ENCODE results near the gene RNF224. TPM values are rescaled to one million over a fixed set of nuclear protein-coding genes. Genes with fewer than 3 reads are reported as not detected.

The RNF224 gene
- total RNA-seq, 4 donors from 2014 or later = not detected

GRCh38 chr9:137272241-137273094 is 45.2 kb downstream of the RNF224 start:
- H3K4me1 ChIP-seq = peaks cover 0 to 27% (median 18%) of the 10 kb centered on the region in 4 donors
- DNase-seq (ENCODE audit: low spot score in 2 of 2) = no peak
- H3K9me3 ChIP-seq = no peaks in the 10 kb centered on the region
- no peak overlapping the region for H3K27ac ChIP-seq
- no peak overlapping the region for H3K4me3 ChIP-seq
- peaks cover 3 to 66% (median 9%) of the 10 kb centered on the region in 3 donors for H3K36me3 ChIP-seq
- TF ChIP-seq POLR2A (IDR thresholded peaks at IDR 0.05) = no peak
- TF ChIP-seq EP300 (IDR thresholded peaks at IDR 0.05) = no peak
- no peak for TF ChIP-seq CTCF (IDR thresholded peaks at IDR 0.05)
- 92 to 94% methylated on average over 22 to 29 of the region's 39 CpGs for WGBS, 2 donors
- H3K27me3 ChIP-seq = peaks cover 0 to 24% of the 10 kb centered on the region in 2 donors

- Histone ChIP-seq H3K27ac (no peak overlapping the region), H3K9me3 (no peaks in the 10 kb centered on the region), H3K27me3 (peaks cover 0 to 30% of the 10 kb centered on the region in 2 donors), H3K4me1 (peaks cover 0 to 31% (median 20%) of the 10 kb centered on the region in 4 donors), H3K4me3 (no peak overlapping the region), H3K36me3 (peaks cover 3 to 60% (median 9%) of the 10 kb centered on the region in 3 donors)
- DNase-seq (ENCODE audit: low spot score in 2 of 2) = no peak
- 81 to 88% methylated on average over 9 to 13 of the region's 13 CpGs for WGBS, 2 donors
- TF ChIP-seq EP300 (IDR thresholded peaks at IDR 0.05) (no peak), CTCF (IDR thresholded peaks at IDR 0.05) (no peak), POLR2A (IDR thresholded peaks at IDR 0.05) (no peak)
These were observed 45.8 kb downstream of the RNF224 start for GRCh38 chr9:137273095-137273490.

DNA sequence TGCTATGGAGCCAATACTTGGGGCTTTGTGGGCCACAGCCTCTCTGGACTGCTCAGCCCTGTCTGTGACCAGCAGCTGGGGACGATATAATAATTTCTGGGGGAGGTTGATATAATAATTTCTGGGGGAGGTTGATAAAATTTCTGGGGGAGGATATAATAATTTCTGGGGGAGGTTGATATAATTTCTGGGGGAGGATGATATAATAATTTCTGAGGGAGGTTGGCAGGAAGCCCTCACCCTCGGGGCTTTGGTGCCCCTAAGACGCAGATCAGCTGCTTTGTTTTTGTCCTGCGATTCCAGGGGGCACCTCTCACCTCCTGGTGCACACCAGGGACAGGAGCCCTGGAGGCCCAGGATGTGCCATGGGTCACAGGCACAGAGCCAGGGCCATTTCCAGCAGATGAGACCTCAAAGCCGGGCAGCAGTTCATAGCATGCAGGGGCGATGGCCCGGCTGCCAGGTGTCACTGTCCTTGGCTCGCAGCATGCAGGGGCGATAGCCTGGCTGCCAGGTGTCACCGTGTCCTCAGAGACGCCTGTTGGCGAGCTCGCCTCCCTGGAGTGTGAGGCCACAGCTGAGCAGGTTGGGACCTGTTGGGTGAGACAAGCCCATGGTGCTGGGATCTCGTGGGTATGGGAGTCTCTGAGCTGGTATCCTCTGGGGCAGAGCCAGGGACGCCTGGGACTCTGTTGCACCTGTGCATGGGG is 46.5 kb downstream of the RNF224 start:
- Histone ChIP-seq H3K36me3 (peaks cover 3 to 55% (median 9%) of the 10 kb centered on the region in 3 donors), H3K27ac (no peak overlapping the region), H3K4me3 (no peak overlapping the region), H3K27me3 (peaks cover 0 to 35% of the 10 kb centered on the region in 2 donors), H3K4me1 (peaks cover 0 to 35% (median 20%) of the 10 kb centered on the region in 4 donors), H3K9me3 (peaks cover 0 to 4% (median 0%) of the 10 kb centered on the region in 4 donors)
- WGBS, 2 donors = 73 to 80% methylated on average over 6 to 9 of the region's 15 CpGs
- TF ChIP-seq EP300 (IDR thresholded peaks at IDR 0.05) (no peak), POLR2A (IDR thresholded peaks at IDR 0.05) (no peak), CTCF (IDR thresholded peaks at IDR 0.05) (no peak)
- no peak for DNase-seq (ENCODE audit: low spot score in 2 of 2)

- peaks cover 0 to 39% of the 10 kb centered on the region in 2 donors for H3K27me3 ChIP-seq
- H3K27ac ChIP-seq = no peak overlapping the region
- peaks cover 0 to 36% (median 14%) of the 10 kb centered on the region in 4 donors for H3K4me1 ChIP-seq
- DNase-seq (ENCODE audit: low spot score in 2 of 2) = no peak
- peaks cover 3 to 55% (median 9%) of the 10 kb centered on the region in 3 donors for H3K36me3 ChIP-seq
- TF ChIP-seq EP300 (IDR thresholded peaks at IDR 0.05) (no peak), CTCF (IDR thresholded peaks at IDR 0.05) (no peak), POLR2A (IDR thresholded peaks at IDR 0.05) (no peak)
- H3K9me3 ChIP-seq = peaks cover 0 to 10% (median 0%) of the 10 kb centered on the region in 4 donors
- no peak overlapping the region for H3K4me3 ChIP-seq
- WGBS, 2 donors = 85 to 88% methylated on average over 10 of the region's 10 CpGs
These were observed 47.9 kb downstream of the RNF224 start for GRCh38 chr9:137275203-137275587.

Measured in tibial nerve (tissue), 4 donors.